ENCODE results near the gene ANKRD44.

DNA sequence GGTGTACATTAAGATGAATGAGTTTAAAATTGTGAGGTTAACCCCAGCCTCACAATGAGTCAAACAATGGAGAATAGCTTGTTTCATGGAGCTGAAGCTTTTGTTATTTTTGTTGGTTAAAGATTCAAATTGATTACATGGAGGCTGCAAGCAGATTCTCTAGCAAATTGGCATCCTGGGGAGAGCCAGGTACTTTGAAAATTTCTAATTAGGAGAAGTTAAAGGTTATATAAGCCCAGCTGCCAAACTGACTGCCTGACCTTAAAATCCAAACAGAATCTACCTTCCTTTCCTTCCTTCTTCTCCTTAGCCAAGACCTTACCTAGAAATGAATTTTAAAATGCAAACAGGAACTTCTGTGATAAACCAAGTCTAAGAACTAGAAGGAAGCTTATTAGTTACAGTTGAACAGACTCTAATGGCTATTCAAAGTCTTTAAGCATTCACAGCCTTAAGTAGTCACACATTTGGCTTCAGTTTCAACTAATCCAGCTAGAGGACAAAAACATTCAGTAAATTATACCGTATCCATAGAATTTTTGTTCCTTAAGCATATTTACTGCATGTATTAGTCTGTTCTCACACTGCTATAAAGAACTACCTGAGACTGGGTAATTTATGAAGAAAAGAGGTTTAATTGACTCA is 352.6 kb downstream of the ANKRD44 start:
- TF ChIP-seq CTCF (IDR thresholded peaks at IDR 0.05; ENCODE audit: borderline replicate concordance, extremely low read depth, low read length, poor library complexity, severe bottlenecking) (no peak), EZH2 (IDR thresholded peaks at IDR 0.05; ENCODE audit: borderline replicate concordance, low read depth, low read length, severe bottlenecking) (no peak)
